K562 (cell line): ENCODE data around the gene NR0B1. TPM values are rescaled to one million over a fixed set of nuclear protein-coding genes. Genes with fewer than 3 reads are reported as not detected.

Source experiments
- ATAC-seq: fragments of 200-7000 bp; cut with Tn5 transposase; 3 replicates; pipeline ENCODE4 v1.9.1; 2020; ENCODE audit warnings: moderate library complexity
- BruUV-seq: library from RNA; stranded (reverse); fragments of 400-500 nt; replicated peaks from 2 replicates; lab custom pipeline; 2021; lab: Mats Ljungman, UMichigan
- CTCF ChIA-PET: fragments of 300-600 bp; formaldehyde crosslinking; extraction: SDS; loops from one replicate; lab custom pipeline; 2021; ENCODE audit warnings: low intra/inter-chr PET ratio; lab: Yijun Ruan, JAX
- POLR2A ChIA-PET: fragments of 300-600, 350-650 bp; sonication (Branson Sonifier 250); formaldehyde crosslinking; extraction: SDS; loops from one replicate; lab custom pipeline; 2021; ENCODE audit warnings: antibody characterized with exemption, inconsistent platforms; lab: Yijun Ruan, JAX
- DNase-seq, 4 experiments: peaks; one replicate each; pipeline versions ENCODE4 v3.0.0 to v3.0.0-alpha.2; 2011 to 2018; ENCODE audit warnings: low spot score in 3 of 4, mixed read lengths in 3 of 4; ENCODE audit errors: extremely low read depth in 1 of 4
- FAIRE-seq: peaks from 2 replicates; lab custom pipeline; 2011; peaks lifted over from hg19 to GRCh38; lab: Jason Lieb, UNC
- H2AFZ ChIP-seq: 2 replicates; pipeline ENCODE4 v1.6.0; 2011; ENCODE audit warnings: low read depth, low read length, control low read depth, inconsistent platforms
- H3K27ac ChIP-seq: fragments of 200-600 bp; 3 replicates; pipeline ENCODE4 v1.8.0; 2011; ENCODE audit warnings: low read depth, mild to moderate bottlenecking, control low read depth, inconsistent platforms, low read length, moderate library complexity, mixed read lengths; ENCODE audit errors: extremely low read depth
- H3K27me3 ChIP-seq, 2 experiments: fragments of 300-600 bp in 1 of 2; 2 replicates in 1 of 2; 3 replicates in 1 of 2; pipeline versions ENCODE4 v1.6.0 to v1.8.0; 2011; ENCODE audit warnings: inconsistent platforms in 2 of 2, low read length in 2 of 2, mild to moderate bottlenecking in 1 of 2, mixed read lengths in 1 of 2, moderate library complexity in 1 of 2; ENCODE audit not compliant: control insufficient read depth in 2 of 2, insufficient read depth in 2 of 2
- H3K36me3 ChIP-seq: fragments of 300-600 bp; 3 replicates; pipeline ENCODE4 v1.8.0; 2011; ENCODE audit warnings: mild to moderate bottlenecking, low read length, inconsistent platforms; ENCODE audit not compliant: control insufficient read depth, insufficient read depth
- H3K4me1 ChIP-seq, 2 experiments: fragments of 200-600 bp in 1 of 2; replicated peaks in 1 of 2; 2 replicates in 1 of 2; 3 replicates in 1 of 2; pipeline versions ENCODE4 v1.5.1 to v1.8.0; 2011; ENCODE audit warnings: inconsistent platforms in 2 of 2, low read length in 2 of 2, mild to moderate bottlenecking in 1 of 2, mixed read lengths in 1 of 2, moderate library complexity in 1 of 2; ENCODE audit not compliant: control insufficient read depth in 2 of 2, insufficient read depth in 2 of 2
- H3K4me2 ChIP-seq: 2 replicates; pipeline ENCODE4 v1.6.1; 2011; ENCODE audit warnings: low read length, control low read depth, inconsistent platforms, mixed read lengths; ENCODE audit not compliant: insufficient read depth
- H3K4me3 ChIP-seq: fragments of 200-600 bp; sonication (generic), shearing (Covaris generic); 2 replicates; pipeline ENCODE4 v1.5.1; 2016; ENCODE audit warnings: control low read depth, inconsistent platforms
- H3K79me2 ChIP-seq: fragments of 200-600 bp; 3 replicates; pipeline ENCODE4 v1.8.0; 2011; ENCODE audit warnings: low read length, inconsistent platforms; ENCODE audit not compliant: control insufficient read depth, insufficient read depth
- H3K9ac ChIP-seq, 2 experiments: 2 replicates each; pipeline versions ENCODE4 v1.6.0 to v1.6.1; 2011; ENCODE audit warnings: low read depth in 2 of 2, low read length in 2 of 2, control low read depth in 1 of 2, inconsistent platforms in 1 of 2, mild to moderate bottlenecking in 1 of 2, mixed read lengths in 1 of 2; ENCODE audit not compliant: insufficient read depth in 1 of 2
- H3K9me1 ChIP-seq: one replicate; pipeline ENCODE4 v1.6.0; 2011; ENCODE audit warnings: inconsistent platforms, mild to moderate bottlenecking, low read length, moderate library complexity; ENCODE audit not compliant: control insufficient read depth, insufficient read depth
- H3K9me3 ChIP-seq: replicated peaks from 2 replicates; pipeline ENCODE4 v1.5.1; 2011; ENCODE audit warnings: low read depth, low read length, inconsistent platforms; ENCODE audit not compliant: control insufficient read depth, insufficient read depth
- H4K20me1 ChIP-seq: replicated peaks from 2 replicates; pipeline ENCODE4 v1.6.1; 2011; ENCODE audit warnings: low read length, inconsistent platforms, mixed read lengths; ENCODE audit not compliant: control insufficient read depth, insufficient read depth
- ADNP ChIP-seq: fragments of 200-800 bp; sonication (Bioruptor generic); IDR thresholded peaks from 2 replicates; pipeline ENCODE4 v1.6.1; 2016; ENCODE audit warnings: missing genetic modification characterization, missing compliant biosample characterization
- E2F6 ChIP-seq, 2 experiments: IDR thresholded peaks; 2 replicates each; pipeline ENCODE4 v1.6.1; 2011; ENCODE audit warnings: borderline replicate concordance in 1 of 2, control low read depth in 1 of 2, low read depth in 1 of 2, low read length in 1 of 2, mild to moderate bottlenecking in 1 of 2, mixed read lengths in 1 of 2, moderate library complexity in 1 of 2; ENCODE audit not compliant: insufficient read depth in 1 of 2, insufficient read length in 1 of 2, poor library complexity in 1 of 2, severe bottlenecking in 1 of 2; ENCODE audit errors: extremely low read depth in 1 of 2
- GTF2E2 ChIP-seq: fragments of 200-800 bp; sonication (Bioruptor generic); IDR thresholded peaks from 2 replicates; pipeline ENCODE4 v1.6.1; 2016; ENCODE audit warnings: missing genetic modification characterization, missing compliant biosample characterization
- MCM3 ChIP-seq: fragments of 450-650 bp; IDR thresholded peaks from 2 replicates; pipeline ENCODE4 v1.6.1; 2016
- RBM25 ChIP-seq: fragments of 200-400 bp; formaldehyde crosslinking; IDR thresholded peaks from 2 replicates; pipeline ENCODE4 v1.6.1; 2018; ENCODE audit warnings: low read length, low read depth, moderate library complexity; ENCODE audit not compliant: severe bottlenecking
- TOE1 ChIP-seq, 2 experiments: fragments of 450-650 bp in 1 of 2; sonication (generic) in 1 of 2; formaldehyde crosslinking in 1 of 2; IDR thresholded peaks; 2 replicates each; pipeline versions ENCODE4 v1.7.1 to v1.8.0; 2016 to 2022; ENCODE audit warnings: borderline replicate concordance in 2 of 2, mild to moderate bottlenecking in 2 of 2, antibody characterized with exemption in 1 of 2, inconsistent platforms in 1 of 2, low read depth in 1 of 2, missing genetic modification reagents in 1 of 2, moderate library complexity in 1 of 2
- ZFP36 ChIP-seq: fragments of 150-350 bp; IDR thresholded peaks from 2 replicates; pipeline ENCODE4 v1.6.1; 2018; ENCODE audit warnings: low read length, low read depth; ENCODE audit not compliant: partially characterized antibody
- ZKSCAN8 ChIP-seq: fragments of 200-800 bp; sonication (Bioruptor generic); IDR thresholded peaks from 2 replicates; pipeline ENCODE4 v1.6.1; 2016; ENCODE audit warnings: missing genetic modification characterization, missing compliant biosample characterization
- WGBS: fragments of 100-300 bp; shearing (Covaris generic); methylation state at CpG from one replicate; pipeline ENCODE4 v1.1.6; 2016; ENCODE audit warnings: low coverage, mixed read lengths; ENCODE audit not compliant: insufficient coverage; ENCODE audit errors: missing lambda C conversion rate; 5-methylcytosine and 5-hydroxymethylcytosine counted together
- in situ Hi-C: fragments of 300-500 bp; cut with MboI; formaldehyde crosslinking; loops from 4 replicates; pipeline ENCODE4 v1.15.0; 2018; ENCODE audit warnings: inconsistent platforms, mixed read lengths
- intact Hi-C: fragments of 100-400 bp; cut with micrococcal nuclease; formaldehyde crosslinking; loops from 2 replicates; pipeline ENCODE4 v1.14.2; 2022
- polyA plus RNA-seq, 8 experiments: library from polyadenylated mRNA; depleted of rRNA in 4 of 8; stranded (reverse) in 5 of 8; unstranded in 3 of 8; fragments of >200 nt; fragmentation: Nextera tagmentation in 2 of 8; fragmentation: Illumina TruSeq in 1 of 8; extraction: Ambion mirVana in 2 of 8; extraction: Trizol in 1 of 8; gene quantifications; 2 replicates each; pipeline versions ENCODE4 v1.2.1 to v1.2.3, GENCODE V29; 2011 to 2014; ENCODE audit warnings: inconsistent platforms in 1 of 8, missing spikeins in 1 of 8
- total RNA-seq, 7 experiments: library from RNA; depleted of rRNA in 6 of 7; stranded (reverse); fragments of >200 nt in 6 of 7; fragmentation: Illumina TruSeq in 2 of 7; extraction: Trizol in 2 of 7; gene quantifications; 2 replicates each; pipeline versions ENCODE4 v1.2.1 to v1.2.3, GENCODE V29; 2011 to 2021; ENCODE audit warnings: low replicate concordance in 1 of 7

Gene NR0B1
- total and polyA plus RNA-seq, 9 of the 15 experiments (the other 6 are each of a cell fraction or from before 2014, with no cell fraction given) = not detected

- H3K4me2 ChIP-seq = no peak overlapping the region
- H4K20me1 ChIP-seq = no peaks in the 10 kb centered on the region
- no peaks in the 10 kb centered on the region for H3K4me1 ChIP-seq
- H3K79me2 ChIP-seq = no peaks in the 10 kb centered on the region
- no peaks in the 10 kb centered on the region for H3K9me3 ChIP-seq
- no TSS peak for BruUV-seq
- FAIRE-seq (no peak), DNase-seq (no peak), ATAC-seq (no peak)
- no peaks in the 10 kb centered on the region for H3K27me3 ChIP-seq
- H2AFZ ChIP-seq = no peak overlapping the region
- ChIA-PET POLR2A (no interaction called here), CTCF (no interaction called here)
- H3K9ac ChIP-seq = no peak overlapping the region
- in situ Hi-C loops (no loop called here), intact Hi-C loops (no loop called here)
- H3K9me1 ChIP-seq = no peaks in the 10 kb centered on the region
- no peak overlapping the region for H3K27ac ChIP-seq
- TF ChIP-seq MCM3 (no peak), TOE1 (IDR thresholded peaks at IDR 0.05; ENCODE audit: borderline replicate concordance) (no peak), TOE1 (CRISPR knock-in tag; IDR thresholded peaks at IDR 0.05; ENCODE audit: borderline replicate concordance, low read depth) (no peak), ZKSCAN8 (CRISPR knock-in tag) (no peak), RBM25 (peak; percentile 98), ADNP (tag) (no peak), GTF2E2 (tag) (no peak), ZFP36 (peak; percentile 48), E2F6 (IDR thresholded peaks at IDR 0.05; ENCODE audit: borderline replicate concordance in 1 of 2, extremely low read depth in 1 of 2, insufficient read depth in 1 of 2, insufficient read length in 1 of 2, low read depth in 1 of 2, low read length in 1 of 2, poor library complexity in 1 of 2, severe bottlenecking in 1 of 2) (no peak)
- H3K4me3 ChIP-seq = no peak overlapping the region
- WGBS = 0% methylated on average over 1 of the region's 1 CpG
- H3K36me3 ChIP-seq = no peaks in the 10 kb centered on the region
Measured at GRCh38 chrX:30262763-30263162, 46.4 kb downstream of the NR0B1 start.
